SK-N-SH (cell line): ENCODE measurements around the gene CCDC149. TPM values are rescaled to one million over a fixed set of nuclear protein-coding genes. Genes with fewer than 3 reads are reported as not detected.

Source experiments
- CTCF ChIA-PET: fragments of 300-600, 350-600 bp; formaldehyde crosslinking; extraction: SDS; loops from one replicate; lab custom pipeline; 2021; lab: Yijun Ruan, JAX
- POLR2A ChIA-PET: fragments of 350-600 bp; sonication (Branson Sonifier 250); formaldehyde crosslinking; extraction: SDS; loops from one replicate; lab custom pipeline; 2020; ENCODE audit warnings: antibody characterized with exemption, inconsistent platforms; lab: Yijun Ruan, JAX
- DNase-seq: peaks from one replicate; pipeline ENCODE4 v3.0.0; 2012
- H2AFZ ChIP-seq: fragments of 200-600 bp; sonication (generic); 2 replicates; pipeline ENCODE4 v1.8.1; 2016; ENCODE audit warnings: antibody characterized with exemption, mild to moderate bottlenecking, low read depth
- H3F3A ChIP-seq: fragments of 200-600 bp; sonication (generic); replicated peaks from 2 replicates; pipeline ENCODE3; 2016; ENCODE audit warnings: antibody characterized with exemption, mild to moderate bottlenecking; ENCODE audit not compliant: insufficient read depth
- H3K27ac ChIP-seq, 2 experiments: fragments of 200-500 bp in 1 of 2; fragments of 200-600 bp in 1 of 2; sonication (Bioruptor generic) in 1 of 2; sonication (generic), shearing (Covaris generic) in 1 of 2; 2 replicates each; pipeline versions ENCODE4 v1.5.1 to v1.6.1; 2014 to 2016; ENCODE audit warnings: low read depth in 2 of 2, inconsistent platforms in 1 of 2, low read length in 1 of 2, mild to moderate bottlenecking in 1 of 2, mixed read lengths in 1 of 2
- H3K27me3 ChIP-seq: fragments of 200-600 bp; sonication (generic), shearing (Covaris generic); 2 replicates; pipeline ENCODE4 v1.6.1; 2016; ENCODE audit warnings: mixed run types; ENCODE audit not compliant: insufficient read depth
- H3K36me3 ChIP-seq, 2 experiments: fragments of 200-500 bp in 1 of 2; fragments of 200-600 bp in 1 of 2; sonication (Bioruptor generic) in 1 of 2; sonication (generic) in 1 of 2; replicated peaks in 1 of 2; 2 replicates each; pipeline versions ENCODE3 to v1.5.1; 2014 to 2016; ENCODE audit warnings: low read length in 1 of 2, mild to moderate bottlenecking in 1 of 2; ENCODE audit not compliant: insufficient read depth in 2 of 2, control insufficient read depth in 1 of 2
- H3K4me1 ChIP-seq, 2 experiments: fragments of 200-500 bp in 1 of 2; fragments of 200-600 bp in 1 of 2; sonication (Bioruptor generic) in 1 of 2; sonication (generic), shearing (Covaris generic) in 1 of 2; 2 replicates each; pipeline versions ENCODE4 v1.5.1 to v1.6.1; 2014 to 2016; ENCODE audit warnings: low read depth in 1 of 2, low read length in 1 of 2, mixed run types in 1 of 2; ENCODE audit not compliant: insufficient read depth in 2 of 2, control insufficient read depth in 1 of 2
- H3K4me2 ChIP-seq: fragments of 200-600 bp; sonication (generic), shearing (Covaris generic); 2 replicates; pipeline ENCODE4 v1.6.1; 2017; ENCODE audit warnings: mixed run types
- H3K4me3 ChIP-seq, 2 experiments: fragments of 200-500 bp in 1 of 2; fragments of 200-600 bp in 1 of 2; sonication (Bioruptor generic) in 1 of 2; sonication (generic), shearing (Covaris generic) in 1 of 2; 2 replicates each; pipeline versions ENCODE4 v1.5.1 to v1.8.1; 2014 to 2016; ENCODE audit warnings: low read depth in 2 of 2, inconsistent platforms in 1 of 2, low read length in 1 of 2, mild to moderate bottlenecking in 1 of 2, mixed read lengths in 1 of 2, moderate library complexity in 1 of 2
- H3K79me2 ChIP-seq: fragments of 200-600 bp; sonication (generic); 2 replicates; pipeline ENCODE4 v1.8.1; 2017; ENCODE audit warnings: mild to moderate bottlenecking; ENCODE audit not compliant: insufficient read depth
- H3K9ac ChIP-seq: fragments of 200-600 bp; sonication (generic); 2 replicates; pipeline ENCODE4 v1.6.1; 2017; ENCODE audit warnings: mixed run types
- H3K9me2 ChIP-seq: fragments of 200-600 bp; sonication (generic); 2 replicates; pipeline ENCODE4 v1.6.1; 2017; ENCODE audit warnings: mixed run types
- H3K9me3 ChIP-seq: fragments of 200-600 bp; sonication (generic); 2 replicates; pipeline ENCODE4 v1.6.1; 2017; ENCODE audit warnings: mixed run types, mild to moderate bottlenecking, moderate library complexity
- H4K20me1 ChIP-seq: fragments of 200-600 bp; sonication (generic); 2 replicates; pipeline ENCODE4 v1.6.1; 2017; ENCODE audit warnings: mild to moderate bottlenecking, mixed run types; ENCODE audit not compliant: insufficient read depth
- EZH2phosphoT487 ChIP-seq: fragments of 200-600 bp; sonication (generic); IDR thresholded peaks from 2 replicates; pipeline ENCODE4 v1.6.1; 2017; ENCODE audit warnings: low read depth, mixed run types, mild to moderate bottlenecking, antibody characterized with exemption, moderate library complexity, borderline replicate concordance
- FOSL2 ChIP-seq: IDR thresholded peaks from 2 replicates; pipeline ENCODE4 v1.4.0; 2012; ENCODE audit warnings: low read depth, mild to moderate bottlenecking, moderate library complexity, borderline replicate concordance
- FOXM1 ChIP-seq: IDR thresholded peaks from 2 replicates; pipeline ENCODE4 v1.4.0; 2012; ENCODE audit warnings: low read depth, mild to moderate bottlenecking
- GABPA ChIP-seq: IDR thresholded peaks from 2 replicates; pipeline ENCODE4 v1.4.0; 2012; ENCODE audit warnings: low read depth, mild to moderate bottlenecking
- GATA2 ChIP-seq: sonication (generic); formaldehyde crosslinking; IDR thresholded peaks from 2 replicates; pipeline ENCODE4 v1.5.0; 2020; ENCODE audit warnings: mild to moderate bottlenecking, missing genetic modification reagents
- IRF3 ChIP-seq: fragments of 150-350 bp; IDR thresholded peaks from 2 replicates; pipeline ENCODE4 v1.6.1; 2016; ENCODE audit warnings: mild to moderate bottlenecking, low read depth, low read length
- JUND ChIP-seq: IDR thresholded peaks from 2 replicates; pipeline ENCODE4 v1.4.0; 2012
- MXI1 ChIP-seq: IDR thresholded peaks from 2 replicates; pipeline ENCODE4 v1.6.1; 2012; ENCODE audit warnings: mild to moderate bottlenecking, low read depth, low read length, improper control_type of control experiment
- NRF1 ChIP-seq: IDR thresholded peaks from 2 replicates; pipeline ENCODE4 v1.6.1; 2012; ENCODE audit warnings: low read depth, mild to moderate bottlenecking, low read length
- RCOR1 ChIP-seq: fragments of 150-350 bp; IDR thresholded peaks from 2 replicates; pipeline ENCODE4 v1.6.1; 2017; ENCODE audit warnings: antibody characterized with exemption, low read length
- RFX5 ChIP-seq: IDR thresholded peaks from 2 replicates; pipeline ENCODE4 v1.6.1; 2012; ENCODE audit warnings: mild to moderate bottlenecking, improper control_type of control experiment, low read length
- SIN3A ChIP-seq: IDR thresholded peaks from 2 replicates; pipeline ENCODE4 v1.6.1; 2012; ENCODE audit warnings: low read depth, mild to moderate bottlenecking, low read length, moderate library complexity, borderline replicate concordance
- SMC3 ChIP-seq: IDR thresholded peaks from 2 replicates; pipeline ENCODE4 v1.6.1; 2012; ENCODE audit warnings: low read depth, low read length, improper control_type of control experiment
- TAF1 ChIP-seq: IDR thresholded peaks from 2 replicates; pipeline ENCODE4 v1.6.1; 2012; ENCODE audit warnings: low read depth, mild to moderate bottlenecking, low read length, moderate library complexity, borderline replicate concordance
- TCF12 ChIP-seq: IDR thresholded peaks from 2 replicates; pipeline ENCODE4 v1.4.0; 2012
- YY1 ChIP-seq: IDR thresholded peaks from 2 replicates; pipeline ENCODE4 v1.4.0; 2012; ENCODE audit warnings: low read depth, mild to moderate bottlenecking
- WGBS: methylation state at CpG from one replicate; pipeline ENCODE4 v1.1.6; 2017; ENCODE audit warnings: low lambda C conversion rate; 5-methylcytosine and 5-hydroxymethylcytosine counted together
- polyA plus RNA-seq, 3 experiments: library from polyadenylated mRNA; depleted of rRNA; stranded (reverse); fragments of >200 nt; gene quantifications; 2 replicates each; pipeline ENCODE4 v1.2.3, GENCODE V29; 2012
- TF ChIP-seq, protein P1 (sequence below): fragments of 200-600 bp; sonication (generic); IDR thresholded peaks from 2 replicates; pipeline ENCODE4 v1.6.1; 2017; ENCODE audit warnings: antibody characterized with exemption, mild to moderate bottlenecking, moderate library complexity
- TF ChIP-seq, protein P2 (sequence below): IDR thresholded peaks from 2 replicates; pipeline ENCODE4 v1.4.0; 2012; ENCODE audit warnings: low read depth

The CCDC149 gene
- polyA plus RNA-seq, 1 of the 3 experiments (the other 2 are of a cell fraction): 5.5 TPM

DNA sequence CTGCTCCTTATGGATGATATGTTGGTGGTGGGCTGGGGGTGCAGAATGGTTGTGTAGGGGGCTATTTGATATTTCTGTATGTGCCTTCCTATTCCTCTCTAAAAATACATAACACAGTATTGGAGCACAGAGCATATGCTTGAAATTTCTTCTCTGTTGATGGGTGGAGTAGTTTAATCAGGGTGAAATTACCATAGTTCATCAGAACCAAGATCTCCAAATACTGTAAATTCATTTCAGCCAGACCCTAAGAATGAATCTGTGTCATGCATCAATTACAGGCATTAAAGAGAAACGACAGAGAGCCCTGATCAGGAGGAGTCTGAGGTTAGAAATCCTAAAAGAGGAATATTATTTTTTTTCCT is 25.1 kb upstream of the CCDC149 start:
- no peak overlapping the region for H2AFZ ChIP-seq
- no peaks in the 10 kb centered on the region for H3K36me3 ChIP-seq
- no peak for TF ChIP-seq RCOR1
- TF ChIP-seq RFX5: no peak
- no peak for TF ChIP-seq IRF3
- TF ChIP-seq, protein P1, sequence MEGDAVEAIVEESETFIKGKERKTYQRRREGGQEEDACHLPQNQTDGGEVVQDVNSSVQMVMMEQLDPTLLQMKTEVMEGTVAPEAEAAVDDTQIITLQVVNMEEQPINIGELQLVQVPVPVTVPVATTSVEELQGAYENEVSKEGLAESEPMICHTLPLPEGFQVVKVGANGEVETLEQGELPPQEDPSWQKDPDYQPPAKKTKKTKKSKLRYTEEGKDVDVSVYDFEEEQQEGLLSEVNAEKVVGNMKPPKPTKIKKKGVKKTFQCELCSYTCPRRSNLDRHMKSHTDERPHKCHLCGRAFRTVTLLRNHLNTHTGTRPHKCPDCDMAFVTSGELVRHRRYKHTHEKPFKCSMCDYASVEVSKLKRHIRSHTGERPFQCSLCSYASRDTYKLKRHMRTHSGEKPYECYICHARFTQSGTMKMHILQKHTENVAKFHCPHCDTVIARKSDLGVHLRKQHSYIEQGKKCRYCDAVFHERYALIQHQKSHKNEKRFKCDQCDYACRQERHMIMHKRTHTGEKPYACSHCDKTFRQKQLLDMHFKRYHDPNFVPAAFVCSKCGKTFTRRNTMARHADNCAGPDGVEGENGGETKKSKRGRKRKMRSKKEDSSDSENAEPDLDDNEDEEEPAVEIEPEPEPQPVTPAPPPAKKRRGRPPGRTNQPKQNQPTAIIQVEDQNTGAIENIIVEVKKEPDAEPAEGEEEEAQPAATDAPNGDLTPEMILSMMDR: no peak
- TF ChIP-seq JUND: no peak
- TF ChIP-seq EZH2phosphoT487: no peak
- no peak for TF ChIP-seq MXI1
- no peak for TF ChIP-seq SIN3A
- TF ChIP-seq TCF12: no peak
- TF ChIP-seq, protein P2, sequence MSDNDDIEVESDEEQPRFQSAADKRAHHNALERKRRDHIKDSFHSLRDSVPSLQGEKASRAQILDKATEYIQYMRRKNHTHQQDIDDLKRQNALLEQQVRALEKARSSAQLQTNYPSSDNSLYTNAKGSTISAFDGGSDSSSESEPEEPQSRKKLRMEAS: no peak
- no peak for TF ChIP-seq SMC3
- TF ChIP-seq YY1: no peak
- no peak for TF ChIP-seq TAF1
- no peak for TF ChIP-seq GATA2
- no peak for TF ChIP-seq NRF1
- WGBS: 0% methylated on average over 1 of the region's 1 CpG
- no peak overlapping the region for H3K4me2 ChIP-seq
- no peak overlapping the region for H3K27ac ChIP-seq
- H3F3A ChIP-seq: no peaks in the 10 kb centered on the region
- no peaks in the 10 kb centered on the region for H4K20me1 ChIP-seq
- H3K27me3 ChIP-seq: no peaks in the 10 kb centered on the region; the same call in 1 of the 2 replicates
- no peaks in the 10 kb centered on the region for H3K4me1 ChIP-seq
- H3K9me2 ChIP-seq: no peaks in the 10 kb centered on the region
- CTCF ChIA-PET: no interaction called here
- POLR2A ChIA-PET: no interaction called here
- H3K9me3 ChIP-seq: no peaks in the 10 kb centered on the region
- no peaks in the 10 kb centered on the region for H3K79me2 ChIP-seq
- no peak for DNase-seq
- no peak overlapping the region for H3K9ac ChIP-seq
- no peak overlapping the region for H3K4me3 ChIP-seq

DNA sequence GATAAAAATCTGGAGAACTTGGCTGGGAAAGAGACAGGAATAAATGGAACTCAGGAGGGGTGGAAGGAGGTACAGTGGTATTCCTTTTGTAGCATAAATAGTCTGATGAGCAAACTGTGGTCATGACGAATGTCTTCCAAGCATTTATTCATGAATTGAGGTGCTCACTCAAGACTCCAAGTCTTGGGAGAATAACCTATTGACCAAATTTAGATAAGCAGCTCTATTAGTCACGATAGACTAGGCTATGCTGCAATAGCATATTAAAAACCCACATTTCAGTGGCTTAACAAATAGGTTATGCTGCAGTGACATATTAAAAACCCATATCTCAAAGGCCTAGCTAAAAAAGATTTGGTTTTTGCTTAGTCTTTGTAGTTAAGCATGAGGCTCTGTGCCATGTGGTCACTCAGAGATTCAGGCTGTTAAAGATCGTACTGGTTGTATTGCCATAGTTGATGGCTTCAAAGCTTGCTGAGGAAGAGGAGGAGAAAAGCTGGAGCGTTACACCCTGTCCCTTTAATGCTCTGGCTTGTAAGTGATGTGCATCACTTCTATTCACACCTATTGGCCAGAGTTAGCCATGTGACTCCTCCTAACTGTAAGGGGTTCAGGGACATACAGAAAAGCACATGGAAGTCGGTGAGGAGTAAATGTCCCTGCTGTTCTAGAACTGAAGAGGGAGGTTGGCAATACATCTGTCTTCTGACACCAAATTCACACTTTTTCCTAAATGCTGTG is 24.5 kb upstream of the CCDC149 start:
- ChIA-PET CTCF (no interaction called here), POLR2A (no interaction called here)
- Histone ChIP-seq H3K4me3 (no peak overlapping the region), H3K9me3 (no peaks in the 10 kb centered on the region), H2AFZ (no peak overlapping the region), H3K4me2 (no peak overlapping the region), H3K27me3 (no peaks in the 10 kb centered on the region; the same call in 1 of the 2 replicates), H3K27ac (no peak overlapping the region), H4K20me1 (no peaks in the 10 kb centered on the region), H3K79me2 (no peaks in the 10 kb centered on the region), H3K4me1 (0 out of 4 replicates have a peak, but pooled peaks cover 0 to 3% of the 10 kb centered on the region in 2 experiments), H3K36me3 (no peaks in the 10 kb centered on the region), H3F3A (peaks cover 2% of the 10 kb centered on the region), H3K9me2 (no peaks in the 10 kb centered on the region), H3K9ac (no peak overlapping the region)
- DNase-seq: no peak
- 12% methylated on average over 5 of the region's 5 CpGs for WGBS
- TF ChIP-seq FOSL2 (no peak), GATA2 (no peak), FOXM1 (no peak), SIN3A (no peak), GABPA (no peak), YY1 (no peak), MXI1 (no peak), SMC3 (no peak), IRF3 (no peak)
- TF ChIP-seq, protein P2: no peak
- TF ChIP-seq, protein P1: no peak
